NCI-H2081 (cell line): Measurements from ENCODE around the gene NECTIN4.

Source experiments
- DNase-seq, 2 experiments: peaks; one replicate each; lab custom pipeline; 2025; lab: John Stamatoyannopoulos, UW

Gene NECTIN4

GRCh38 chr1:161111527-161111926 is 22.2 kb upstream of the NECTIN4 start:
- no peak for DNase-seq

GRCh38 chr1:161111117-161111516 is 21.8 kb upstream of the NECTIN4 start:
- DNase-seq = no peak

DNA sequence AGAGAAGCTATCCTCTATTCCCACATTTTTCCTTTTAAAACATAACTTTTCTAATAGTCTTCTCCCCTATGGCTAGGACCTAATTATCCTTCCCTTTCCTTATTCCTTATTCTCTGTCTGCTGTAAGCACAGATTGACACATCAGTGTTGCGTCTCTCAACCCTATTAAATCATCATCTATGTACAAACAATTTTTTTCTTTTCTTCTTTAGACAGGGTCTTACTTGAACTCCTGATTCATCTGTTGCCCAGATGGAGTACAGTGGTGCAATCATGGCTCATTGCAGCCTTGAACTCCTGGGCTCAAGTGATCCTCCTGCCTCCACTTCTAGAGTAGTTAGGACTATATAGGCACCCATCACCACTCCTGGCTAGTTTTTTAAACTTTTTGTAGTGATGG is 17.1 kb upstream of the NECTIN4 start:
- DNase-seq = no peak

GRCh38 chr1:161100556-161100955 is 11.2 kb upstream of the NECTIN4 start:
- no peak for DNase-seq

- no peak for DNase-seq
Measured at GRCh38 chr1:161099090-161099802, 9.9 kb upstream of the NECTIN4 start.

DNA sequence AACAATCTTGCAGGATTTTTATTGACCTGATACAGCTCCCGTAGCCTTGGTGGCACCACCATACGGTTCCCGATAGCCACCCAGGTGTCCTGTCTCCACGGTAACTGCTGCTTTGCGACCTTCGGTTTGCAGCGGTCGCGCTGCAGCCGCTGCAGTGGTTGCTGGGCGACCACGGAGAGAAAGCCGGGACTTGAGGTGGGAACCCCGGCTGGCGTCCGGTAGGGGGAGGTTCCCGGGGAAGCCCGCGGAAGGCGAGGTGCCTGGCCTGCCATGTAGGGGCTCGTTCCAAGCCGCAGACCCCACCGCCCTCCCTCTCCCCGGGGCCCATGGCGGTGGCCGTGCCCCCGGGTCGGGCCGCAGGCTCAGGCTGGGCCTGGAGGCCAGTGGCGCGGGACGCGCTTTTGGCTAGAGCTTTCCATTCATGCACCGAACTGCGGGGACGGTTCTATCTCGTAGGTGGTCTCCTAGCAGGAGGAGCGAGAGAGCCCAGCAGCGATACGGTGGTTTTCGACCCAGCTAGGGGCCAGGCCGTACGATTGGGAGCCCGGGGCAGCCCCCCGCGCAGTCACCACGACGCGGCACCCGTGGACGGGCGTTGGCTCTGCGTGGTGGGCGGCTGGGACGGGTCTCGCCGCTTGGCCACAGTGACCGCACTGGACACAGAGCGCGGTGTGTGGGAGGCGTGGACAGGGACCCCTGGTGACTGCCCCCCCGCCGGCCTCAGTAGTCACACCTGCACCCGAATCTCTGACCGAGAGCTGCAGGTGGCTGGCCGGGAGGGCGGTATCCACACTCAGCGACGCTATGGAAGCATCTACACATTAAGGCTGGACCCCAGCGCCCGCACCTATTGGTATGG is 9.1 kb upstream of the NECTIN4 start, which contains the start of gene KLHDC9:
Gene KLHDC9, plus strand, starts transcription at position 152 of the 859 bp plus-strand sequence. Its CDS starts 175 bp downstream, at position 327.
- DNase-seq = peak; percentile 94 to 98

- no peak for DNase-seq
Measured at GRCh38 chr1:161096530-161096929, 7.2 kb upstream of the NECTIN4 start.

DNA sequence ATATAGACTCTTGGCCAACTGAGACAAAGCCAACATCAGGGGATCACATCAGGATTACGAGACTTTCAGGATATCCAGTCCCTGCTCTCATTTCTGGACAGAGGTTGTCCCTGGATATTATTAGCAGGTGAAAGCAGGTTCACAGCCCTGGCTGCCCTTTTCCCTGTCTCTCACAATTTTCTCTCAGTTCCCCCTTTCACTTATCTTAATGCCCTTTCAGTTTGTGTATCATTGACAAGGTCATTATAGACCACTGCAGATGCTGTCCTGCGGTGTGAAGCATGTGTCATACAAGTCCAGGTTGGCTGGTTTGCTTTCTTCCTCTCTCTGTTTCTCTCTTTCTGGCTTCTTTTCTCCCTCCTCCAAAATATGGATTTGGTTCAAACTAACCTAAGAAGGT is 6.7 kb upstream of the NECTIN4 start:
- no peak for DNase-seq

- no peak for DNase-seq
Measured at GRCh38 chr1:161095230-161095629, 5.9 kb upstream of the NECTIN4 start.

- DNase-seq = no peak
Measured at GRCh38 chr1:161094481-161094880, 5.1 kb upstream of the NECTIN4 start.

DNA sequence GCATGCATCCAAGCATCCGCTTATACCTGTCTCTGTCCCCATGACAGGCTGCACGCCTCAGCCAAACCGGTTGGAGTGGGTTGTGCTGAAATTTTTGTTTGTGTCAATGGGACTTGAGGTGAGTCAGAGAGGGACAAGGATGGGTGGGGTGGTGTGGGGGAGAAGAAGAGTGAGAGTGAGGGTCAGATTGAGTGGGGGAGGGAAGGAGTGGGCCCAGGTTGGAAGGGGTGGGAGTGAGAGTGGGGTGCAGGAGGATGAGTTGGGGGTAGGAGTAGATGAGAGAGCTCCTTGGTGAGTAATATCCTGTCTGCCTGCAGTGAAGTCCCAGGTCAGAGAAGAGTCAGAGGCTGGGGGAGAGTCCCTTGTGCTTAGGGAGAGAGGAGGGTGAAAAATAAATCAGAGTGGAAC is 3.3 kb upstream of the NECTIN4 start:
- no peak for DNase-seq

DNA sequence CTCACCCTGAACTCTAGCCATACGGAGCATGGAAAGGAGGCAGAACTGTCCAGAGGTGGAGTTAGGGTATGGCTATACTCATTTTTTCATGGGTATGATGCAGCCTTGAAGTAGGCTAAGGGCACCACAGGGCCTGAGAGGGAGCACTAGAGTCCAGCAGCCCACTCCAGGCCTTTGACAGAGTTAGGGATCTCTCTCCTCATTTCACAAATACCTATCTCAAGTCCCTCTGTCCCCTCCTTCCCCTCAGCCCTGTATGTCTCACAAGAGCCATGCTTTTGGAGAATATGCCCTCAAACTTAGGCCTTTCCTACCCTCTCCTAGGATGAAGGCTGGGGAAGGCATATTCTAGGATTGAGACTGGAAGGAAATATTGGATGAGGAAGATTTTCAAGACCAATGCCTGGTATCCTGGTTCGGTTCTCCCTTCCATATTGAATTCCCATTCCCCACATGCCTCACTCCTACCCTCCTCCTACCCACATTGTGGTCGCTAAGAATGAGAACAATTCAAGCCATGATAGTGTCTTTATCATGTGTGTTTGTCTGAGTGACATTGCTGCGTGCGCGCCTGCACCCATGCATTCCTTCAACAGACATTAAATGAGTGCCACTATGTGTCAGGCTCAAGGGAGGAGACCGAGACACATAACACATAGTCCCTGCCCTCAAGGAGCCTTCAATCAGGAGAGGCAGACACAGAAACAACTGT is 2.6 kb upstream of the NECTIN4 start:
- no peak for DNase-seq

DNA sequence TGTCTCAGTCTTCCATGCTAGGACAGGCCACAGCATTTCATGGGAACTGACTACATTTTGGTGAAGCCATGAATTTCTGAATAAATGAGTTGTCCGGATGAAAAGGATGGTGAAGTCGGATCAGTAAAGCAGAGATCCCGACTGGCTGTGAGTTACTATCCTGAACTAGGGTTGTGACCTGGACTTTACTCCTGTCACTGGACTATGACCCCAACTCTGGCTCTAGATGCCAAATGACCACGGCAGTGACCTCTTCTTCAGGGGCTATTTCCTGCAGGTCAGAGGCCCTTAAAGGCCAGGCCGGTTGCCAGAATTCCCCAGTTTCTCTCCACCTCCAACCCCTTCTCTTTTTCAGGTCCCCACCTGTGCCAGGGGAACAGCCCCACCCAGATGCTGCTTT is 1.7 kb upstream of the NECTIN4 start:
- DNase-seq = no peak

GRCh38 chr1:161090617-161091016 is 1.3 kb upstream of the NECTIN4 start:
- no peak for DNase-seq

GRCh38 chr1:161089938-161090337 is 580 bp upstream of the NECTIN4 start:
- DNase-seq = no peak

GRCh38 chr1:161088587-161089110 is 709 bp downstream of the NECTIN4 start:
- DNase-seq = no peak

- no peak for DNase-seq
Measured at GRCh38 chr1:161086457-161086856, 2.9 kb downstream of the NECTIN4 start.

GRCh38 chr1:161085165-161085564 is 4.2 kb downstream of the NECTIN4 start:
- DNase-seq = no peak

- no peak for DNase-seq
Measured at GRCh38 chr1:161084597-161084988, 4.8 kb downstream of the NECTIN4 start.

GRCh38 chr1:161083748-161084596 is 5.4 kb downstream of the NECTIN4 start:
- no peak for DNase-seq

GRCh38 chr1:161082996-161083747 is 6.2 kb downstream of the NECTIN4 start:
- no peak for DNase-seq
